PC-3 (cell line): ENCODE results near the gene OR2L13. TPM values are rescaled to one million over a fixed set of nuclear protein-coding genes. Genes with fewer than 3 reads are reported as not detected.

Experiments
- ATAC-seq: fragments of 200-7000 bp; cut with Tn5 transposase; 2 replicates; pipeline ENCODE4 v1.9.1; 2020; ENCODE audit warnings: mild to moderate bottlenecking, moderate library complexity
- BruUV-seq: library from RNA; stranded (reverse); fragments of 400-500 nt; replicated peaks from 2 replicates; lab custom pipeline; 2021; lab: Mats Ljungman, UMichigan
- CTCF ChIA-PET: fragments of 300-600 bp; sonication (Branson Sonifier 250); formaldehyde crosslinking; loops from one replicate; lab custom pipeline; 2022; ENCODE audit warnings: antibody characterized with exemption; lab: Charles Lee
- POLR2A ChIA-PET: fragments of 300-600 bp; sonication (Branson Sonifier 250); formaldehyde crosslinking; loops from one replicate; lab custom pipeline; 2022; ENCODE audit warnings: antibody characterized with exemption; ENCODE audit not compliant: unreplicated experiment; lab: Charles Lee
- DNase-seq: peaks from one replicate; pipeline ENCODE4 v3.0.0-alpha.2; 2015
- H2AFZ ChIP-seq: fragments of 300-600 bp; sonication (generic); 2 replicates; pipeline ENCODE4 v1.6.0; 2016; ENCODE audit warnings: antibody characterized with exemption, low read length
- H3F3A ChIP-seq: fragments of 300-600 bp; sonication (generic); one replicate; pipeline ENCODE4 v1.6.0; 2017; ENCODE audit warnings: antibody characterized with exemption, low read length, control low read depth, mild to moderate bottlenecking; ENCODE audit not compliant: unreplicated experiment
- H3K27ac ChIP-seq: fragments of 300-600 bp; sonication (generic); 2 replicates; pipeline ENCODE4 v1.5.1; 2016; ENCODE audit warnings: mild to moderate bottlenecking, low read length
- H3K27me3 ChIP-seq: fragments of 300-600 bp; sonication (generic); 2 replicates; pipeline ENCODE4 v1.6.1; 2016; ENCODE audit warnings: low read length, mixed read lengths
- H3K36me3 ChIP-seq: fragments of 300-600 bp; sonication (generic); 2 replicates; pipeline ENCODE4 v1.6.1; 2016; ENCODE audit warnings: low read depth, mixed run types, low read length, mixed read lengths
- H3K4me1 ChIP-seq: fragments of 300-600 bp; sonication (generic); 2 replicates; pipeline ENCODE4 v1.5.1; 2016; ENCODE audit warnings: low read length; ENCODE audit not compliant: insufficient read depth
- H3K4me2 ChIP-seq: fragments of 300-600 bp; sonication (generic); 2 replicates; pipeline ENCODE4 v1.6.0; 2016; ENCODE audit warnings: low read length
- H3K4me3 ChIP-seq: fragments of 300-600 bp; sonication (generic); 2 replicates; pipeline ENCODE4 v1.5.1; 2016; ENCODE audit warnings: mild to moderate bottlenecking, low read length, mixed read lengths
- H3K79me2 ChIP-seq: fragments of 300-600 bp; sonication (generic); 2 replicates; pipeline ENCODE4 v1.6.1; 2017; ENCODE audit warnings: low read length, mixed read lengths
- H3K9ac ChIP-seq: fragments of 300-600 bp; sonication (generic); 2 replicates; pipeline ENCODE4 v1.6.0; 2016; ENCODE audit warnings: mild to moderate bottlenecking, low read length
- H3K9me2 ChIP-seq: fragments of 300-600 bp; sonication (generic); replicated peaks from 2 replicates; pipeline ENCODE4 v1.6.1; 2016; ENCODE audit warnings: mixed run types, low read length, mixed read lengths
- H3K9me3 ChIP-seq: fragments of 300-600 bp; sonication (generic); 2 replicates; pipeline ENCODE4 v1.6.1; 2016; ENCODE audit warnings: low read length, mixed read lengths
- H4K20me1 ChIP-seq: fragments of 300-600 bp; sonication (generic); 2 replicates; pipeline ENCODE4 v1.6.1; 2016; ENCODE audit warnings: low read length, mixed read lengths
- CTCF ChIP-seq: fragments of 300-600 bp; sonication (generic); conservative IDR thresholded peaks from 2 replicates; pipeline ENCODE4 v1.5.1; 2017; ENCODE audit warnings: antibody characterized with exemption, low read depth, mild to moderate bottlenecking, low read length
- EZH2 ChIP-seq: fragments of 300-600 bp; sonication (generic); IDR thresholded peaks from one replicate; pipeline ENCODE4 v1.6.1; 2017; ENCODE audit warnings: antibody characterized with exemption, mild to moderate bottlenecking, low read length; ENCODE audit not compliant: unreplicated experiment
- EZH2phosphoT487 ChIP-seq: fragments of 300-600 bp; sonication (generic); IDR thresholded peaks from 2 replicates; pipeline ENCODE4 v1.6.1; 2018; ENCODE audit warnings: mild to moderate bottlenecking, antibody characterized with exemption, low read length, borderline replicate concordance
- intact Hi-C: fragments of 100-400 bp; cut with micrococcal nuclease; formaldehyde crosslinking; loops from 2 replicates; pipeline ENCODE4 v1.9.0; 2023
- total RNA-seq: library from RNA; depleted of rRNA; stranded (reverse); fragments of >200 nt; gene quantifications from 2 replicates; pipeline ENCODE4 v1.2.3, GENCODE V29; 2014

OR2L13 gene
- total RNA-seq, 1 experiment from 2014 or later = not detected

GRCh38 chr1:248098529-248098928 is 3.5 kb downstream of the OR2L13 start:
- no peak overlapping the region for H3K4me3 ChIP-seq
- ChIA-PET POLR2A (no interaction called here), CTCF (no interaction called here)
- no TSS peak for BruUV-seq
- H2AFZ ChIP-seq = no peak overlapping the region
- intact Hi-C loops = no loop called here
- H3K9me2 ChIP-seq = no peaks in the 10 kb centered on the region
- 0 out of 2 replicates have a peak overlapping the region, but pooled peaks have one; percentile 0 for H3K4me2 ChIP-seq
- no peak for TF ChIP-seq CTCF
- no peak for TF ChIP-seq EZH2phosphoT487
- TF ChIP-seq EZH2 = no peak
- no peaks in the 10 kb centered on the region for H3K9me3 ChIP-seq
- no peaks in the 10 kb centered on the region for H3K27me3 ChIP-seq
- peaks cover 11% of the 10 kb centered on the region for H3K4me1 ChIP-seq
- H3F3A ChIP-seq = no peaks in the 10 kb centered on the region
- H4K20me1 ChIP-seq = no peaks in the 10 kb centered on the region
- DNase-seq = peak; percentile 58
- ATAC-seq = peak; percentile 80
- H3K9ac ChIP-seq = no peak overlapping the region
- H3K36me3 ChIP-seq = no peaks in the 10 kb centered on the region
- no peaks in the 10 kb centered on the region for H3K79me2 ChIP-seq
- no peak overlapping the region for H3K27ac ChIP-seq

GRCh38 chr1:248102847-248103246 is 7.9 kb downstream of the OR2L13 start:
- Histone ChIP-seq H3F3A (no peaks in the 10 kb centered on the region), H3K9me2 (no peaks in the 10 kb centered on the region; the same call in 1 of the 2 replicates), H3K4me1 (peaks cover 11% of the 10 kb centered on the region), H4K20me1 (no peaks in the 10 kb centered on the region), H3K4me2 (no peak overlapping the region), H3K27ac (no peak overlapping the region), H3K9me3 (peaks cover 6% of the 10 kb centered on the region; the same call in 1 of the 2 replicates), H3K9ac (no peak overlapping the region), H3K36me3 (no peaks in the 10 kb centered on the region), H3K4me3 (no peak overlapping the region), H3K79me2 (no peaks in the 10 kb centered on the region), H2AFZ (no peak overlapping the region), H3K27me3 (no peaks in the 10 kb centered on the region)
- ATAC-seq (no peak), DNase-seq (no peak)
- BruUV-seq = no TSS peak
- TF ChIP-seq EZH2 (no peak), EZH2phosphoT487 (no peak), CTCF (no peak)
- intact Hi-C loops = loop anchor here (5.0 kb wide), 1 partner anchor 139 kb away; no protein-coding TSS in a partner anchor
- ChIA-PET POLR2A (no interaction called here), CTCF (interaction anchor here (0.6 kb wide), 1 partner anchor 10 kb away, joined by 4 read pairs; no protein-coding TSS in a partner anchor)

GRCh38 chr1:248111157-248111556 is 16.2 kb downstream of the OR2L13 start:
- H4K20me1 ChIP-seq = no peaks in the 10 kb centered on the region
- no peak overlapping the region for H3K4me2 ChIP-seq
- H3K9me2 ChIP-seq = no peaks in the 10 kb centered on the region
- no peaks in the 10 kb centered on the region for H3K79me2 ChIP-seq
- peaks cover 53% of the 10 kb centered on the region for H3K9me3 ChIP-seq
- ATAC-seq (no peak), DNase-seq (no peak)
- POLR2A ChIA-PET = no interaction called here
- no peak overlapping the region for H2AFZ ChIP-seq
- intact Hi-C loops = no loop called here
- H3K9ac ChIP-seq = no peak overlapping the region
- BruUV-seq = no TSS peak
- H3K27ac ChIP-seq = no peak overlapping the region
- H3K4me1 ChIP-seq = no peaks in the 10 kb centered on the region
- H3K4me3 ChIP-seq = no peak overlapping the region; the same call in 1 of the 2 replicates
- TF ChIP-seq EZH2phosphoT487 (no peak), CTCF (no peak), EZH2 (no peak)
- CTCF ChIA-PET = no interaction called here
- H3K36me3 ChIP-seq = peaks cover 4% of the 10 kb centered on the region; the same call in 1 of the 2 replicates
- no peaks in the 10 kb centered on the region for H3K27me3 ChIP-seq
- no peaks in the 10 kb centered on the region for H3F3A ChIP-seq
